CD14-positive monocyte (primary cell): ENCODE measurements around the gene DDA1. TPM values are rescaled to one million over a fixed set of nuclear protein-coding genes. Genes with fewer than 3 reads are reported as not detected.

Experiments
- DNase-seq, 3 donors: peaks; one replicate each; pipeline ENCODE4 v3.0.0-alpha.2; 2011 to 2022
- H2AFZ ChIP-seq: 2 replicates; pipeline ENCODE4 v1.6.0; 2012; ENCODE audit warnings: mild to moderate bottlenecking, low read depth, low read length, inconsistent platforms; ENCODE audit not compliant: insufficient read depth, poor library complexity, severe bottlenecking
- H3K27ac ChIP-seq, 2 donors: 1 replicate in 1 of 2; 2 replicates in 1 of 2; pipeline ENCODE4 v1.5.1; 2012 to 2013; ENCODE audit warnings: low read length in 2 of 2, control low read depth in 1 of 2, inconsistent platforms in 1 of 2, low read depth in 1 of 2, mild to moderate bottlenecking in 1 of 2
- H3K27me3 ChIP-seq, 2 donors: one replicate each; pipeline versions ENCODE4 v1.6.0 to v1.6.1; 2011 to 2013; ENCODE audit warnings: low read length in 2 of 2; ENCODE audit not compliant: control insufficient read depth in 2 of 2, insufficient read depth in 2 of 2
- H3K36me3 ChIP-seq, 2 donors: replicated peaks in 1 of 2; 1 replicate in 1 of 2; 2 replicates in 1 of 2; pipeline versions ENCODE4 v1.5.1 to v1.6.1; 2012 to 2013; ENCODE audit warnings: low read length in 2 of 2, control low read depth in 1 of 2, inconsistent platforms in 1 of 2, mild to moderate bottlenecking in 1 of 2; ENCODE audit not compliant: insufficient read depth in 2 of 2, control insufficient read depth in 1 of 2
- H3K4me1 ChIP-seq, 2 donors: 1 replicate in 1 of 2; 2 replicates in 1 of 2; pipeline versions ENCODE4 v1.5.1 to v1.6.1; 2012 to 2013; ENCODE audit warnings: low read length in 2 of 2, control low read depth in 1 of 2, inconsistent platforms in 1 of 2, mild to moderate bottlenecking in 1 of 2, moderate library complexity in 1 of 2; ENCODE audit not compliant: insufficient read depth in 2 of 2, control insufficient read depth in 1 of 2
- H3K4me2 ChIP-seq: replicated peaks from 2 replicates; pipeline ENCODE3; 2012; ENCODE audit warnings: low read length, moderate library complexity, mild to moderate bottlenecking; ENCODE audit not compliant: poor library complexity, severe bottlenecking; ENCODE audit errors: extremely low read depth
- H3K4me3 ChIP-seq, 3 experiments: fragments of 200-600 bp in 1 of 3; sonication (generic) in 1 of 3; replicated peaks in 1 of 3; 1 replicate in 2 of 3; 2 replicates in 1 of 3; pipeline ENCODE4 v1.5.1; 2011 to 2013; ENCODE audit warnings: low read length in 3 of 3, mild to moderate bottlenecking in 3 of 3, control low read depth in 2 of 3, low read depth in 2 of 3, inconsistent platforms in 1 of 3, moderate library complexity in 1 of 3
- H3K79me2 ChIP-seq: 2 replicates; pipeline ENCODE4 v1.6.0; 2012; ENCODE audit warnings: mild to moderate bottlenecking, control low read depth, inconsistent platforms, low read length, moderate library complexity; ENCODE audit not compliant: insufficient read depth
- H3K9ac ChIP-seq: 2 replicates; pipeline ENCODE4 v1.6.0; 2017; ENCODE audit warnings: low read length, mild to moderate bottlenecking; ENCODE audit not compliant: insufficient read depth, poor library complexity, severe bottlenecking
- H3K9me3 ChIP-seq, 2 donors: replicated peaks in 1 of 2; 1 replicate in 1 of 2; 2 replicates in 1 of 2; pipeline versions ENCODE4 v1.5.1 to v1.6.1; 2012 to 2013; ENCODE audit warnings: low read length in 2 of 2, control low read depth in 1 of 2; ENCODE audit not compliant: control insufficient read depth in 1 of 2, insufficient read depth in 1 of 2
- H4K20me1 ChIP-seq: 2 replicates; pipeline ENCODE4 v1.6.0; 2012; ENCODE audit warnings: mild to moderate bottlenecking, low read length, control low read depth, moderate library complexity; ENCODE audit not compliant: insufficient read depth
- H3K27ac Mint-ChIP-seq, 7 donors: one replicate each; pipeline ENCODE4 v1.8.0; 2020; ENCODE audit warnings: mild to moderate bottlenecking in 7 of 7, mixed read lengths in 7 of 7, moderate library complexity in 6 of 7, inconsistent platforms in 2 of 7
- H3K27me3 Mint-ChIP-seq, 3 donors: one replicate each; pipeline ENCODE4 v1.8.0; 2021 to 2022; ENCODE audit warnings: low read depth in 3 of 3, mild to moderate bottlenecking in 3 of 3, mixed read lengths in 3 of 3, moderate library complexity in 3 of 3, inconsistent platforms in 1 of 3
- H3K36me3 Mint-ChIP-seq, 2 donors: one replicate each; pipeline ENCODE4 v1.8.0; 2020; ENCODE audit warnings: mixed read lengths in 2 of 2, inconsistent platforms in 1 of 2, mild to moderate bottlenecking in 1 of 2
- H3K4me1 Mint-ChIP-seq: one replicate; pipeline ENCODE4 v1.8.0; 2020; ENCODE audit warnings: mild to moderate bottlenecking, mixed read lengths
- H3K4me3 Mint-ChIP-seq, 2 donors: one replicate each; pipeline ENCODE4 v1.8.0; 2020; ENCODE audit warnings: mild to moderate bottlenecking in 2 of 2, mixed read lengths in 2 of 2, moderate library complexity in 1 of 2
- H3K9me3 Mint-ChIP-seq, 7 donors: one replicate each; pipeline ENCODE4 v1.8.0; 2020 to 2022; ENCODE audit warnings: mixed read lengths in 7 of 7, mild to moderate bottlenecking in 6 of 7, moderate library complexity in 6 of 7, inconsistent platforms in 2 of 7
- CTCF ChIP-seq: fragments of 200-600 bp; IDR thresholded peaks from one replicate; pipeline ENCODE4 v1.8.0; 2022; ENCODE audit warnings: antibody characterized with exemption, mild to moderate bottlenecking
- WGBS: methylation state at CpG from one replicate; pipeline ENCODE4 v1.1.5; 2013; ENCODE audit warnings: missing lambda C conversion rate; ENCODE audit not compliant: insufficient coverage; 5-methylcytosine and 5-hydroxymethylcytosine counted together
- intact Hi-C, 2 donors: fragments of 100-400 bp; cut with micrococcal nuclease; formaldehyde crosslinking; loops; one replicate each; pipeline versions ENCODE4 v1.15.0 to v1.15.1; 2023
- polyA plus RNA-seq, 3 donors: library from polyadenylated mRNA; depleted of rRNA in 1 of 3; unstranded in 2 of 3; stranded (reverse) in 1 of 3; fragments of 300-500 nt in 2 of 3; fragments of >200 nt in 1 of 3; fragmentation: Illumina TruSeq in 2 of 3; gene quantifications; 1 replicate in 2 of 3; 2 replicates in 1 of 3; pipeline ENCODE4 v1.2.3, GENCODE V29; 2012 to 2021

Gene DDA1
- polyA plus RNA-seq, 3 donors: 22.5 to 49.5 (median 23.8) TPM

GRCh38 chr19:17325133-17325532 lies 15.8 kb downstream of the DDA1 start:
- DNase-seq: no peak
- Mint-ChIP-seq H3K27me3 (peaks cover 19 to 47% (median 25%) of the 10 kb centered on the region in 3 donors), H3K4me1 (peaks cover 19% of the 10 kb centered on the region), H3K4me3 (no peak overlapping the region), H3K9me3 (peaks cover 0 to 9% (median 3%) of the 10 kb centered on the region in 7 donors), H3K27ac (no peak overlapping the region), H3K36me3 (peaks cover 25 to 53% of the 10 kb centered on the region in 2 donors)
- TF ChIP-seq CTCF: no peak
- intact Hi-C loops: no loop called here
- 98% methylated on average over 16 of the region's 20 CpGs for WGBS
- H3K4me1 ChIP-seq: peaks cover 21 to 28% of the 10 kb centered on the region in 2 donors
- H3K27ac ChIP-seq: no peak overlapping the region
- H3K79me2 ChIP-seq: no peaks in the 10 kb centered on the region
- H3K9me3 ChIP-seq: peaks cover 0 to 12% of the 10 kb centered on the region in 2 donors
- peaks cover 11 to 22% of the 10 kb centered on the region in 2 donors for H3K27me3 ChIP-seq
- no peak overlapping the region for H3K9ac ChIP-seq
- peaks cover 46% of the 10 kb centered on the region for H4K20me1 ChIP-seq
- H3K36me3 ChIP-seq: peaks cover 25 to 36% of the 10 kb centered on the region in 2 donors
- no peak overlapping the region for H3K4me2 ChIP-seq
- H2AFZ ChIP-seq: no peak overlapping the region
- no peak overlapping the region for H3K4me3 ChIP-seq

GRCh38 chr19:17325881-17326594 lies 16.7 kb downstream of the DDA1 start:
- no peak overlapping the region for H3K4me2 ChIP-seq
- no peaks in the 10 kb centered on the region for H3K79me2 ChIP-seq
- 98% methylated on average over 10 of the region's 17 CpGs for WGBS
- Mint-ChIP-seq H3K4me1 (peaks cover 19% of the 10 kb centered on the region), H3K36me3 (peaks cover 25 to 53% of the 10 kb centered on the region in 2 donors), H3K27me3 (peaks cover 27 to 56% (median 31%) of the 10 kb centered on the region in 3 donors), H3K4me3 (no peak overlapping the region), H3K9me3 (peaks cover 0 to 9% (median 6%) of the 10 kb centered on the region in 7 donors), H3K27ac (no peak overlapping the region)
- H3K27ac ChIP-seq: no peak overlapping the region
- no peak for TF ChIP-seq CTCF
- H2AFZ ChIP-seq: no peak overlapping the region
- H3K36me3 ChIP-seq: peaks cover 20 to 27% of the 10 kb centered on the region in 2 donors
- peaks cover 21 to 28% of the 10 kb centered on the region in 2 donors for H3K4me1 ChIP-seq
- no peak for DNase-seq
- H4K20me1 ChIP-seq: peaks cover 45% of the 10 kb centered on the region
- H3K4me3 ChIP-seq: no peak overlapping the region
- H3K27me3 ChIP-seq: peaks cover 11 to 31% of the 10 kb centered on the region in 2 donors
- intact Hi-C loops: no loop called here
- peaks cover 0 to 12% of the 10 kb centered on the region in 2 donors for H3K9me3 ChIP-seq
- H3K9ac ChIP-seq: no peak overlapping the region
